ENCODE data around the gene ZNFX1.

The ZNFX1 gene

DNA sequence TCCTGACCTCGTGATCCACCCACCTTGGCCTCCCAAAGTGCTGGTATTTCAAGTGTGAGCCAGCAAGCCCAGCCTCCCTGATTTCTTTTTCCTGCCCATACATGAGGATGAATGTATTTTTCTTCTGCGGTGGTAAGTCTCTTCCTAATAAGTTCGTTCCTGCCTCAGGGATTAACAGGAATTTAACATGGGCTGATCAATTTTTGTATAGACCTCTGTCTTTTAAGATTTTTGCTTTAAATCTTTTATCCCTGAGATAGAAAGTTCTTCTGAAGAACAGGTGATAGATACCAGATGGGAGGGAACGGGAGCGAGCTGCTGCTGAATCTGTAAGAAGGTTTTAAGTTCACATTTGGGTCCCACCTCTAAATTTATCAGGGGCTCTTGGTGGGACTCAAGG, 7.0 kb upstream of the ZNFX1 start:
- Histone ChIP-seq H3K79me2 (ENCODE audit: insufficient read depth, low read length) (peaks cover 86% of the 10 kb centered on the region), H3K36me3 (ENCODE audit: insufficient read depth, low read length) (peaks cover 100% of the 10 kb centered on the region), H3K27ac (ENCODE audit: low read length) (no peak overlapping the region), H3K9ac (ENCODE audit: low read depth, low read length) (no peak overlapping the region), H4K20me1 (ENCODE audit: insufficient read depth, low read length) (peaks cover 94% of the 10 kb centered on the region), H3K27me3 (ENCODE audit: insufficient read depth, low read length, poor library complexity) (no peaks in the 10 kb centered on the region), H2AFZ (ENCODE audit: low read depth, low read length) (no peak overlapping the region), H3K4me2 (ENCODE audit: insufficient read depth, low read length) (peak overlapping the region; percentile 13; the same call in 1 of the 2 replicates), H3K9me3 (ENCODE audit: insufficient read depth, low read length, severe bottlenecking) (peaks cover 62% of the 10 kb centered on the region), H3K4me3 (ENCODE audit: low read depth in 1 of 2, low read length in 2 of 2) (no peak overlapping the region), H3K4me1 (ENCODE audit: insufficient read depth, low read length) (peaks cover 66% of the 10 kb centered on the region)
- DNase-seq (no peak), ATAC-seq (ENCODE audit: insufficient read depth, low read depth) (no peak)
- TF ChIP-seq, protein P1, sequence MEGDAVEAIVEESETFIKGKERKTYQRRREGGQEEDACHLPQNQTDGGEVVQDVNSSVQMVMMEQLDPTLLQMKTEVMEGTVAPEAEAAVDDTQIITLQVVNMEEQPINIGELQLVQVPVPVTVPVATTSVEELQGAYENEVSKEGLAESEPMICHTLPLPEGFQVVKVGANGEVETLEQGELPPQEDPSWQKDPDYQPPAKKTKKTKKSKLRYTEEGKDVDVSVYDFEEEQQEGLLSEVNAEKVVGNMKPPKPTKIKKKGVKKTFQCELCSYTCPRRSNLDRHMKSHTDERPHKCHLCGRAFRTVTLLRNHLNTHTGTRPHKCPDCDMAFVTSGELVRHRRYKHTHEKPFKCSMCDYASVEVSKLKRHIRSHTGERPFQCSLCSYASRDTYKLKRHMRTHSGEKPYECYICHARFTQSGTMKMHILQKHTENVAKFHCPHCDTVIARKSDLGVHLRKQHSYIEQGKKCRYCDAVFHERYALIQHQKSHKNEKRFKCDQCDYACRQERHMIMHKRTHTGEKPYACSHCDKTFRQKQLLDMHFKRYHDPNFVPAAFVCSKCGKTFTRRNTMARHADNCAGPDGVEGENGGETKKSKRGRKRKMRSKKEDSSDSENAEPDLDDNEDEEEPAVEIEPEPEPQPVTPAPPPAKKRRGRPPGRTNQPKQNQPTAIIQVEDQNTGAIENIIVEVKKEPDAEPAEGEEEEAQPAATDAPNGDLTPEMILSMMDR (IDR thresholded peaks at IDR 0.05; ENCODE audit: borderline replicate concordance, extremely low read depth, low read length, poor library complexity, severe bottlenecking) = no peak
- no peak for TF ChIP-seq EZH2 (IDR thresholded peaks at IDR 0.05; ENCODE audit: borderline replicate concordance, low read depth, low read length, severe bottlenecking)

DNA sequence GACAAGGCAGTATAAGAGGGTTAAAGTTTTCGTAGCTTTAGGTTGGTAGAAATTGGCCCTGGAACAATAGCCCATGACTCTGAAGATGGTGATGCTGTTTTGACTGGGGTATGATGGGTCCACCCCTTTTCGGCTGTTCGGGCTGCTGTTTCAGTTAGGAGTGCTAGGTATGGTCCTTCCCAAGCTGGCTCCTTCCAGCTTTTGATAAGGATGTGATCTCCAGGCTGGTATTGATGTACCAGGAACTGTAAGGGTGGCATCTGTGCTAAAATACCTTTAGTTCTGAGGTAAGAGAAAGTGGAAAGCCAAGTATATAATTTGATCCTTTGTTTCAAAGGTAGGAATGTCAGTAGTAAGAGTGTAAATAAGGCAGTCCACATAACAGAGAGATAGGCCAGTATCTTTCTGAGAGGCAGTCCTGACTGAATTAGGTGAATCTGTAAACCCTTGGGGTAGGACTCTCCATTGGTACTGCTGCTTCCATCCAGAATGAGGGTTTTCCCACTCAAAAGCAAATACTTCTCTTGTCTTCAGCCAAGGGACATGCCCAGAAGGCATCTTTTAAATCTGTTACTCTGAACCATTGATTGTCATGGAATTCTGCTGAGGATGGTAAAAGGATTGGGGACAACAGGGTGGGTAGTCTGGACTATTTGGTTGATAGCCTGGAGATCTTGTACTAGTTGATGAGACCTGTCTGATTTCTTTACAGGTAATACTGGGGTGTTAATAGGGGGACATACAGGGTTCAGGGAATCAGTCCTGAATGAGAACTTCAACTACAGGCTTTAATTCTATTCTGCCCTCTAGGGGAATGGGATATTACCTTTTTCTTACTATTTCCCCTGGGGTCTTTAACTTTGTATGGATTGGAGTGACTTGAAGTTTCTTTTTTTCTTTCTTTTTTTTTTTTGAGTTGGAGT, 6.1 kb upstream of the ZNFX1 start:
- H3K4me2 ChIP-seq (ENCODE audit: insufficient read depth, low read length) = peak overlapping the region; percentile 93; the same call in 1 of the 2 replicates
- TF ChIP-seq EZH2 (IDR thresholded peaks at IDR 0.05; ENCODE audit: borderline replicate concordance, low read depth, low read length, severe bottlenecking) = no peak
- TF ChIP-seq, protein P1 (IDR thresholded peaks at IDR 0.05; ENCODE audit: borderline replicate concordance, extremely low read depth, low read length, poor library complexity, severe bottlenecking) = no peak
- ATAC-seq (ENCODE audit: insufficient read depth, low read depth) = peak; percentile 14; the same call in 2 of the 3 replicates
- peaks cover 100% of the 10 kb centered on the region for H3K36me3 ChIP-seq (ENCODE audit: insufficient read depth, low read length)
- peaks cover 94% of the 10 kb centered on the region for H3K79me2 ChIP-seq (ENCODE audit: insufficient read depth, low read length)
- H3K9me3 ChIP-seq (ENCODE audit: insufficient read depth, low read length, severe bottlenecking) = peaks cover 68% of the 10 kb centered on the region
- peaks cover 89% of the 10 kb centered on the region for H4K20me1 ChIP-seq (ENCODE audit: insufficient read depth, low read length)
- H3K9ac ChIP-seq (ENCODE audit: low read depth, low read length) = no peak overlapping the region
- H3K4me1 ChIP-seq (ENCODE audit: insufficient read depth, low read length) = peaks cover 74% of the 10 kb centered on the region
- H3K27ac ChIP-seq (ENCODE audit: low read length) = no peak overlapping the region
- no peak for DNase-seq
- H3K4me3 ChIP-seq (ENCODE audit: low read depth in 1 of 2, low read length in 2 of 2) = peak overlapping the region in 1 of 2 experiments; percentile 81; a peak in 1 of 4 replicates
- H2AFZ ChIP-seq (ENCODE audit: low read depth, low read length) = no peak overlapping the region
- H3K27me3 ChIP-seq (ENCODE audit: insufficient read depth, low read length, poor library complexity) = no peaks in the 10 kb centered on the region

DNA sequence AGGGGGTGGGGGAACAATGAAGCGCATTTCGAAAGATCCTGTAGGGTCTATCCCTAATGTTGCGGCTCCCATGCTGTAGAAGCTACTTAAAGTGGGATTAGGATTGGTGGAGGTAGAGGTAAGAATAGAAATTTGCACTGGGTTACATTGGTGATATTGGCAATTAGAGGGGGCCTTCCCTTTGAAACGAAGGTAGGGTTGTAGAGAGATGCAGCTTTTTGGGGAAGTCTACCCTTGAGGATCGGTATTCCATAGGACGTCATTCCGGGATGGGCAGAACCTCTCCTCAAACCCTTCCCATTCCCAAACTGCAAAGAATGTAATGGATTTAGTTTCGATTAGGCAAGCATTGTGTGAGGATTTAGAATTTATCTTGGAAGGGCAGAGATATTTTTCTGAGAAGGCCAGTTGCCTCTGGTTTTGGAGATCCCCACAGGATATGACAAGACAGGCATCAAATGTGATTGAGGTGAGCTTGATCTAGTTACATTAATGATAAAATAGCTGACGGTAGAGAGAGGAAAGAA, 5.4 kb upstream of the ZNFX1 start:
- Histone ChIP-seq H3K4me2 (ENCODE audit: insufficient read depth, low read length) (peak overlapping the region; percentile 93; the same call in 1 of the 2 replicates), H3K9me3 (ENCODE audit: insufficient read depth, low read length, severe bottlenecking) (peaks cover 68% of the 10 kb centered on the region), H3K27me3 (ENCODE audit: insufficient read depth, low read length, poor library complexity) (no peaks in the 10 kb centered on the region), H3K4me1 (ENCODE audit: insufficient read depth, low read length) (peaks cover 74% of the 10 kb centered on the region), H2AFZ (ENCODE audit: low read depth, low read length) (no peak overlapping the region), H4K20me1 (ENCODE audit: insufficient read depth, low read length) (peaks cover 82% of the 10 kb centered on the region), H3K27ac (ENCODE audit: low read length) (no peak overlapping the region), H3K36me3 (ENCODE audit: insufficient read depth, low read length) (peaks cover 97% of the 10 kb centered on the region), H3K79me2 (ENCODE audit: insufficient read depth, low read length) (peaks cover 97% of the 10 kb centered on the region), H3K4me3 (ENCODE audit: low read depth in 1 of 2, low read length in 2 of 2) (peak overlapping the region in 1 of 2 experiments; percentile 81; a peak in 1 of 4 replicates), H3K9ac (ENCODE audit: low read depth, low read length) (no peak overlapping the region)
- DNase-seq = no peak
- TF ChIP-seq EZH2 (IDR thresholded peaks at IDR 0.05; ENCODE audit: borderline replicate concordance, low read depth, low read length, severe bottlenecking) = no peak
- TF ChIP-seq, protein P1 (IDR thresholded peaks at IDR 0.05; ENCODE audit: borderline replicate concordance, extremely low read depth, low read length, poor library complexity, severe bottlenecking) = no peak
- ATAC-seq (ENCODE audit: insufficient read depth, low read depth) = no peak; the same call in 2 of the 3 replicates
